ENCODE data around the gene TEPSIN.

- no peak for TF ChIP-seq ZNF800 (CRISPR knock-in tag; IDR thresholded peaks at IDR 0.05)
- TF ChIP-seq ZBTB7B (CRISPR knock-in tag; IDR thresholded peaks at IDR 0.05) = no peak
- TF ChIP-seq ZNF20 (CRISPR knock-in tag; IDR thresholded peaks at IDR 0.05) = no peak
- TF ChIP-seq ETS1 (CRISPR knock-in tag; IDR thresholded peaks at IDR 0.05) = no peak
- TF ChIP-seq CAMTA2 (CRISPR knock-in tag; IDR thresholded peaks at IDR 0.05; ENCODE audit: borderline replicate concordance) = no peak
- no peak for TF ChIP-seq NCOA1 (CRISPR knock-in tag; IDR thresholded peaks at IDR 0.05)
- no peak for TF ChIP-seq TCF7 (IDR thresholded peaks at IDR 0.05; ENCODE audit: low read depth)
- TF ChIP-seq MYC (CRISPR knock-in tag; IDR thresholded peaks at IDR 0.05; ENCODE audit: borderline replicate concordance) = no peak
- no peak for TF ChIP-seq MATR3 (CRISPR knock-in tag; IDR thresholded peaks at IDR 0.05)
- TF ChIP-seq CTCF (CRISPR knock-in tag; IDR thresholded peaks at IDR 0.05) = no peak
- no peak for TF ChIP-seq JUN (CRISPR knock-in tag; IDR thresholded peaks at IDR 0.05)
These were observed 6.9 kb upstream of the TEPSIN start for GRCh38 chr17:81245665-81246342.
